ENCODE results near the gene GRIN1.
A peak's percentile ranks its signal among the peaks of the same experiment; 100 is the strongest.

GRIN1 gene

DNA sequence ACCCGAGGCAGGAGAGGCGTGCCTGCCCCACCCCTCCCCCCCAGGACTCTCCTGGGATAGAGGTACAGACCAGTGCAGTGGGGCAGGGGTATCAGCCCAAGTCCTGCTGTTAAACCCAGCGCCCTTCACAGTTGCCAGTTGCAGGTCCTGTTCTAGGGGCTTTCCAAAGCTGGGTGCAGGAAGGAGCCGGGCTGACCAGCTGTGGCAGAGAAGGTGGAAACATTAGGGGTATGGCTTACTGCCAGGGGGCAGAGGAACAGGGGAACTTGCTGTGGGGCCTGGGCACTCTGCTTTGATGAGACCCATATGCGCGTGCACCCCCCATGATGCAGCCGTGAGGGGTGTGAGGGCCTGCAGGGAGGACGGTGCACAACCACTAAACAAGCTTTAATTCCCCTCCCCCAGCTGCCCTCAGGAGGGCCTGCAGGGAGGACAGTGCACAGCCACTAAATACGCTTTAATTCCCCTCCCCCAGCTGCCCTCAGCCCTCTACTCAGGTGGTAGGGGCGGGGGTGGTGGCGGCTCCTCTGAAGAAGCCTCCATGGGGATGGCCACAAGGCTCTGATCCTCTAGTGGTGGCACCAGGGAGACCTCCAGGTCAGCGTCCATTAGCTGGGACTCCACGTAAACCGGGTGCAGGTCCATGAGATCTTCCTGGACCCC is 31.7 kb downstream of the GRIN1 start:
- WGBS, 2 donors (ENCODE audit: extremely low coverage in 2 of 2, insufficient read length in 2 of 2, insufficient replicate concordance in 1 of 2), result no CpG with 5 or more reads among the region's 14 CpGs

DNA sequence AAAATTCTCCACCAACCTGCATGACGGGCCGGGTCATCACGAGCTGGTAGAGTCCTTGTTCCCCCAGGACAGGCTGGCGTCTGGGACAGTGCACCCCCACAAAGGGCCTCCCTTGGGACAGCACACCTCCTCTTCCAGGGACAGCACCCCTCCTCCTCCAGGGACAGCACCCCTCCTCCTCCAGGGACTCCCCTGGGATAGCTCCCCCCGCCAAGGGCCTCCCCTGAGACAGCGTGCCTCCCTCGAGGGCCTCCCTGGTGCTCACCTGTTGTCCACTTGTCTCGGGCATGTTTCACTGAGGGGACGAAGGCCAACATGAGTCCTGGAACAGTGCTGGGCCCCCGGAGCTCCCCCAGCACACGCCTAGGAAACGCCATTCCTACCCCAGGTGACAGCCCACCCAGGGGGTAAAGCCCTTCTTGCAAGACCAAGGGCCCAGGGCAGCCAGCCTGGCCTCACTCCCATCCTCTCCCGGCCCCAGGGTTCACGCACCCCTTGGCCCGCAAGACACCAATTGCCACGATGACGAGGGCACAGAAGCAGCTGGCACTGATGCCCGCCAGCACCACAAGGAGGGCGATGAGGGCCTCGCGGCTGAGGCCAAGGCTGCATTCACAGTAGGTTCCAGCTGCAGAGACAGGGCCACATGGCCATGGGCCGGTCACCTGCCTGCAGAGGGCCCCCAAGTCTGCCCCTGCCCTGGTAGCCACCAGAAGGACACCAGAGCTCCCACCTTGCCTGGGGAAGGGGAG is 32.4 kb downstream of the GRIN1 start:
- Histone ChIP-seq H3K4ac (ENCODE audit: low read length) (no peak overlapping the region), H2BK12ac (ENCODE audit: low read length) (peak overlapping the region; percentile 30), H4K91ac (ENCODE audit: low read depth, low read length, poor library complexity) (no peak overlapping the region), H2AK5ac (ENCODE audit: low read depth, low read length) (peak overlapping the region; percentile 68), H3K4me3 (ENCODE audit: low read length in 2 of 2) (no peak overlapping the region), H4K8ac (ENCODE audit: low read depth, low read length) (peak overlapping the region; percentile 17), H3K23ac (ENCODE audit: low read depth, low read length, poor library complexity) (no peak overlapping the region), H2AFZ (ENCODE audit: low read length) (no peak overlapping the region), H3K9ac (ENCODE audit: low read depth, low read length, poor library complexity) (peak overlapping the region; percentile 21), H2BK15ac (ENCODE audit: low read length) (peak overlapping the region; percentile 89), H3K9me3 (replicated peaks in 1 of 2; ENCODE audit: control insufficient read depth in 2 of 2, insufficient read depth in 1 of 2, low read depth in 1 of 2, low read length in 2 of 2) (peaks cover 0 to 2% of the 10 kb centered on the region in 2 donors), H2BK120ac (ENCODE audit: low read depth, low read length) (no peak overlapping the region), H3K18ac (ENCODE audit: low read length) (no peak overlapping the region), H3K27ac (replicated peaks; ENCODE audit: low read length) (no peak overlapping the region), H3K36me3 (replicated peaks in 1 of 2; ENCODE audit: control insufficient read depth in 2 of 2, insufficient read depth in 2 of 2, low read length in 2 of 2) (no peaks in the 10 kb centered on the region), H3K27me3 (ENCODE audit: control insufficient read depth in 3 of 3, insufficient read depth in 3 of 3, low read depth in 1 of 3, low read length in 3 of 3) (peaks cover 21 to 70% (median 62%) of the 10 kb centered on the region in 3 experiments), H3K4me1 (ENCODE audit: control insufficient read depth in 2 of 2, insufficient read depth in 1 of 2, low read depth in 1 of 2, low read length in 2 of 2) (peaks cover 12 to 22% of the 10 kb centered on the region in 2 donors), H3K4me2 (ENCODE audit: insufficient read depth, low read length, poor library complexity, severe bottlenecking) (no peak overlapping the region), H2BK5ac (ENCODE audit: low read length) (no peak overlapping the region), H3K14ac (ENCODE audit: low read length) (peak overlapping the region; percentile 21), H3K79me1 (ENCODE audit: low read depth, low read length) (peaks cover 4% of the 10 kb centered on the region)
- WGBS, 2 donors (ENCODE audit: extremely low coverage in 2 of 2, insufficient read length in 2 of 2, insufficient replicate concordance in 1 of 2), result no CpG with 5 or more reads among the region's 22 CpGs
- DNase-seq (ENCODE audit: low spot score), result no peak

More for the DNA sequence above, 31.7 kb downstream of the GRIN1 start:
- Histone ChIP-seq H3K27ac (replicated peaks; ENCODE audit: low read length) (no peak overlapping the region), H3K9ac (ENCODE audit: low read depth, low read length, poor library complexity) (peak overlapping the region; percentile 60), H3K4ac (ENCODE audit: low read length) (no peak overlapping the region), H2AFZ (ENCODE audit: low read length) (no peak overlapping the region), H3K9me3 (replicated peaks in 1 of 2; ENCODE audit: control insufficient read depth in 2 of 2, insufficient read depth in 1 of 2, low read depth in 1 of 2, low read length in 2 of 2) (peaks cover 0 to 2% of the 10 kb centered on the region in 2 donors), H3K36me3 (replicated peaks in 1 of 2; ENCODE audit: control insufficient read depth in 2 of 2, insufficient read depth in 2 of 2, low read length in 2 of 2) (no peaks in the 10 kb centered on the region), H3K18ac (ENCODE audit: low read length) (peak overlapping the region; percentile 48), H3K14ac (ENCODE audit: low read length) (peak overlapping the region; percentile 56), H3K27me3 (ENCODE audit: control insufficient read depth in 3 of 3, insufficient read depth in 3 of 3, low read depth in 1 of 3, low read length in 3 of 3) (peaks cover 22 to 77% (median 67%) of the 10 kb centered on the region in 3 experiments), H2BK15ac (ENCODE audit: low read length) (no peak overlapping the region), H3K4me1 (ENCODE audit: control insufficient read depth in 2 of 2, insufficient read depth in 1 of 2, low read depth in 1 of 2, low read length in 2 of 2) (peaks cover 12 to 22% of the 10 kb centered on the region in 2 donors), H3K4me3 (ENCODE audit: low read length in 2 of 2) (no peak overlapping the region), H2BK5ac (ENCODE audit: low read length) (no peak overlapping the region), H3K79me1 (ENCODE audit: low read depth, low read length) (peaks cover 4% of the 10 kb centered on the region), H4K91ac (ENCODE audit: low read depth, low read length, poor library complexity) (no peak overlapping the region), H2BK12ac (ENCODE audit: low read length) (no peak overlapping the region), H4K8ac (ENCODE audit: low read depth, low read length) (no peak overlapping the region), H2BK120ac (ENCODE audit: low read depth, low read length) (no peak overlapping the region), H3K23ac (ENCODE audit: low read depth, low read length, poor library complexity) (peak overlapping the region; percentile 43), H2AK5ac (ENCODE audit: low read depth, low read length) (peak overlapping the region; percentile 88), H3K4me2 (ENCODE audit: insufficient read depth, low read length, poor library complexity, severe bottlenecking) (no peak overlapping the region)
- no peak for DNase-seq (ENCODE audit: low spot score)

- Histone ChIP-seq H2BK5ac (ENCODE audit: low read length) (no peak overlapping the region), H3K79me1 (ENCODE audit: low read depth, low read length) (peaks cover 2% of the 10 kb centered on the region), H3K27me3 (ENCODE audit: control insufficient read depth in 3 of 3, insufficient read depth in 3 of 3, low read depth in 1 of 3, low read length in 3 of 3) (peaks cover 11 to 52% (median 43%) of the 10 kb centered on the region in 3 experiments), H3K23ac (ENCODE audit: low read depth, low read length, poor library complexity) (peak overlapping the region; percentile 76), H3K4ac (ENCODE audit: low read length) (peak overlapping the region; percentile 5), H3K4me1 (ENCODE audit: control insufficient read depth in 2 of 2, insufficient read depth in 1 of 2, low read depth in 1 of 2, low read length in 2 of 2) (peaks cover 8 to 12% of the 10 kb centered on the region in 2 donors), H3K27ac (replicated peaks; ENCODE audit: low read length) (no peak overlapping the region), H3K36me3 (replicated peaks in 1 of 2; ENCODE audit: control insufficient read depth in 2 of 2, insufficient read depth in 2 of 2, low read length in 2 of 2) (peaks cover 3 to 7% of the 10 kb centered on the region in 2 donors), H2AK5ac (ENCODE audit: low read depth, low read length) (peak overlapping the region; percentile 75), H3K18ac (ENCODE audit: low read length) (no peak overlapping the region), H4K8ac (ENCODE audit: low read depth, low read length) (no peak overlapping the region), H3K9me3 (replicated peaks in 1 of 2; ENCODE audit: control insufficient read depth in 2 of 2, insufficient read depth in 1 of 2, low read depth in 1 of 2, low read length in 2 of 2) (peaks cover 0 to 2% of the 10 kb centered on the region in 2 donors), H2AFZ (ENCODE audit: low read length) (no peak overlapping the region), H4K91ac (ENCODE audit: low read depth, low read length, poor library complexity) (no peak overlapping the region), H2BK12ac (ENCODE audit: low read length) (no peak overlapping the region), H3K14ac (ENCODE audit: low read length) (peak overlapping the region; percentile 71), H3K4me2 (ENCODE audit: insufficient read depth, low read length, poor library complexity, severe bottlenecking) (no peak overlapping the region), H3K9ac (ENCODE audit: low read depth, low read length, poor library complexity) (no peak overlapping the region), H2BK15ac (ENCODE audit: low read length) (no peak overlapping the region), H2BK120ac (ENCODE audit: low read depth, low read length) (no peak overlapping the region), H3K4me3 (ENCODE audit: low read length in 2 of 2) (no peak overlapping the region)
- no peak for DNase-seq (ENCODE audit: low spot score)
- WGBS, 2 donors (ENCODE audit: extremely low coverage in 2 of 2, insufficient read length in 2 of 2, insufficient replicate concordance in 1 of 2), result no CpG with 5 or more reads among the region's 21 CpGs
Observed at GRCh38 chr9:137172901-137173795, 34.2 kb downstream of the GRIN1 start.

Measured in neuronal stem cell (in vitro differentiated cells).